HUES6 (cell line): Measurements from ENCODE around the gene NSMF.

Source experiments
- H3K27ac ChIP-seq: 2 replicates; pipeline ENCODE4 v1.7.0; 2013; ENCODE audit warnings: low read depth, mild to moderate bottlenecking, low read length, inconsistent platforms
- H3K27me3 ChIP-seq: 2 replicates; pipeline ENCODE4 v1.6.1; 2013; ENCODE audit warnings: low read length; ENCODE audit not compliant: control insufficient read depth, insufficient read depth
- H3K36me3 ChIP-seq: 2 replicates; pipeline ENCODE4 v1.6.1; 2013; ENCODE audit warnings: low read length; ENCODE audit not compliant: control insufficient read depth, insufficient read depth
- H3K4me1 ChIP-seq: 2 replicates; pipeline ENCODE4 v1.6.1; 2013; ENCODE audit warnings: low read length; ENCODE audit not compliant: control insufficient read depth, insufficient read depth
- H3K4me3 ChIP-seq: 2 replicates; pipeline ENCODE4 v1.5.1; 2013; ENCODE audit warnings: low read depth, low read length
- H3K9ac ChIP-seq: one replicate; pipeline ENCODE4 v1.6.1; 2013; ENCODE audit warnings: mild to moderate bottlenecking, low read length
- H3K9me3 ChIP-seq: 2 replicates; pipeline ENCODE4 v1.6.1; 2013; ENCODE audit warnings: low read depth, low read length; ENCODE audit not compliant: control insufficient read depth, insufficient read depth

NSMF gene

GRCh38 chr9:137398561-137399468 lies 60.3 kb downstream of the NSMF start:
- peaks cover 11% of the 10 kb centered on the region for H3K9me3 ChIP-seq
- H3K27me3 ChIP-seq = no peaks in the 10 kb centered on the region
- no peak overlapping the region for H3K9ac ChIP-seq
- no peaks in the 10 kb centered on the region for H3K4me1 ChIP-seq
- H3K36me3 ChIP-seq = no peaks in the 10 kb centered on the region; the same call in 1 of the 2 replicates
- H3K27ac ChIP-seq = no peak overlapping the region
- no peak overlapping the region for H3K4me3 ChIP-seq

- H3K9me3 ChIP-seq = peaks cover 11% of the 10 kb centered on the region
- H3K27ac ChIP-seq = no peak overlapping the region
- H3K27me3 ChIP-seq = no peaks in the 10 kb centered on the region
- H3K9ac ChIP-seq = no peak overlapping the region
- H3K4me3 ChIP-seq = no peak overlapping the region
- H3K36me3 ChIP-seq = no peaks in the 10 kb centered on the region; the same call in 1 of the 2 replicates
- H3K4me1 ChIP-seq = no peaks in the 10 kb centered on the region
Observed at GRCh38 chr9:137397675-137398423, 61.3 kb downstream of the NSMF start.
